GM23338 (cell line): Measurements from ENCODE around the gene NFYB. TPM values are rescaled to one million over a fixed set of nuclear protein-coding genes. Genes with fewer than 3 reads are reported as not detected.

Source experiments
- ATAC-seq: fragments of 200-7000 bp; cut with Tn5 transposase; 3 replicates; pipeline ENCODE4 v1.9.1; 2020
- DNase-seq: peaks from one replicate; pipeline ENCODE4 v3.0.0-alpha.2; 2015; ENCODE audit warnings: low spot score
- H2AFZ ChIP-seq: fragments of 200-600 bp; sonication (generic); 2 replicates; pipeline ENCODE4 v1.8.0; 2016; ENCODE audit warnings: antibody characterized with exemption, mild to moderate bottlenecking, moderate library complexity
- H3F3A ChIP-seq: fragments of 200-600 bp; sonication (generic); replicated peaks from 2 replicates; pipeline ENCODE4 v1.8.0; 2017; ENCODE audit warnings: antibody characterized with exemption, mixed run types, low read depth
- H3K27ac ChIP-seq: fragments of 200-600 bp; sonication (generic); 2 replicates; pipeline ENCODE4 v1.6.1; 2016; ENCODE audit warnings: low read depth
- H3K27me3 ChIP-seq: fragments of 200-600 bp; sonication (generic); 2 replicates; pipeline ENCODE4 v1.8.0; 2016; ENCODE audit warnings: mild to moderate bottlenecking, mixed run types, moderate library complexity; ENCODE audit not compliant: insufficient read depth
- H3K36me3 ChIP-seq: fragments of 200-600 bp; sonication (generic); 2 replicates; pipeline ENCODE4 v1.8.0; 2016; ENCODE audit warnings: mild to moderate bottlenecking; ENCODE audit not compliant: insufficient read depth
- H3K4me1 ChIP-seq: fragments of 200-600 bp; sonication (generic); 2 replicates; pipeline ENCODE4 v1.8.0; 2016; ENCODE audit warnings: mild to moderate bottlenecking, moderate library complexity; ENCODE audit not compliant: insufficient read depth
- H3K4me2 ChIP-seq: fragments of 200-600 bp; sonication (generic); 2 replicates; pipeline ENCODE4 v1.7.1; 2017; ENCODE audit warnings: mixed run types
- H3K4me3 ChIP-seq: fragments of 200-600 bp; sonication (generic); 2 replicates; pipeline ENCODE4 v1.6.1; 2016; ENCODE audit warnings: mixed run types
- H3K79me2 ChIP-seq: fragments of 200-600 bp; sonication (generic); replicated peaks from 2 replicates; pipeline ENCODE4 v1.8.0; 2017; ENCODE audit warnings: mild to moderate bottlenecking; ENCODE audit not compliant: insufficient read depth
- H3K9me2 ChIP-seq: fragments of 200-600 bp; sonication (generic); 2 replicates; pipeline ENCODE4 v1.8.0; 2017; ENCODE audit not compliant: insufficient read depth
- H4K20me1 ChIP-seq: fragments of 200-600 bp; sonication (generic); replicated peaks from 2 replicates; pipeline ENCODE4 v1.8.0; 2017; ENCODE audit warnings: mild to moderate bottlenecking; ENCODE audit not compliant: insufficient read depth
- H3K27ac Mint-ChIP-seq: 2 replicates; pipeline ENCODE4 v1.8.0; 2020; ENCODE audit warnings: inconsistent platforms, mild to moderate bottlenecking, moderate library complexity, mixed read lengths
- H3K27me3 Mint-ChIP-seq: 3 replicates; pipeline ENCODE4 v1.8.0; 2022; ENCODE audit warnings: low read depth, mild to moderate bottlenecking, moderate library complexity, mixed read lengths, inconsistent platforms; ENCODE audit not compliant: insufficient read depth, poor library complexity
- H3K36me3 Mint-ChIP-seq: 3 replicates; pipeline ENCODE4 v1.8.0; 2021; ENCODE audit warnings: low read depth, mild to moderate bottlenecking, inconsistent platforms, moderate library complexity, mixed read lengths
- H3K4me1 Mint-ChIP-seq: 3 replicates; pipeline ENCODE4 v1.8.0; 2020; ENCODE audit warnings: mild to moderate bottlenecking, inconsistent platforms, mixed read lengths
- H3K4me3 Mint-ChIP-seq: 3 replicates; pipeline ENCODE4 v1.8.0; 2021; ENCODE audit warnings: moderate library complexity, mild to moderate bottlenecking, inconsistent platforms, mixed read lengths
- H3K9me3 Mint-ChIP-seq: 3 replicates; pipeline ENCODE4 v1.8.0; 2020; ENCODE audit warnings: moderate library complexity, mild to moderate bottlenecking, inconsistent platforms, mixed read lengths
- CREB1 ChIP-seq: fragments of 250-450 bp; sonication (Bioruptor Pico); IDR thresholded peaks from 2 replicates; pipeline ENCODE4 v1.5.0; 2020; ENCODE audit warnings: low read depth, mild to moderate bottlenecking, moderate library complexity
- ETS1 ChIP-seq: IDR thresholded peaks from 2 replicates; pipeline ENCODE4 v1.6.1; 2016; ENCODE audit warnings: antibody characterized with exemption
- EZH2 ChIP-seq: fragments of 200-600 bp; sonication (generic); IDR thresholded peaks from one replicate; pipeline ENCODE4 v1.8.0; 2017; ENCODE audit warnings: antibody characterized with exemption, mild to moderate bottlenecking, low read depth; ENCODE audit not compliant: unreplicated experiment
- JUNB ChIP-seq: IDR thresholded peaks from one replicate; pipeline ENCODE4 v1.6.1; 2016; ENCODE audit warnings: antibody characterized with exemption; ENCODE audit not compliant: unreplicated experiment
- NANOG ChIP-seq: IDR thresholded peaks from 2 replicates; pipeline ENCODE4 v1.6.1; 2016; ENCODE audit warnings: antibody characterized with exemption, borderline replicate concordance
- STAT1 ChIP-seq: IDR thresholded peaks from one replicate; pipeline ENCODE4 v1.6.1; 2016; ENCODE audit warnings: antibody characterized with exemption; ENCODE audit not compliant: unreplicated experiment
- ZNF114 ChIP-seq: fragments of 250-450 bp; sonication (Bioruptor Pico); IDR thresholded peaks from 2 replicates; pipeline ENCODE4 v1.5.0; 2020; ENCODE audit warnings: mild to moderate bottlenecking, moderate library complexity
- ZNF331 ChIP-seq: fragments of 250-450 bp; sonication (Bioruptor Pico); IDR thresholded peaks from 2 replicates; pipeline ENCODE4 v1.5.0; 2020; ENCODE audit warnings: low read depth, mild to moderate bottlenecking, moderate library complexity
- polyA plus RNA-seq: library from polyadenylated mRNA; unstranded; fragments of >200 nt; fragmentation: Nextera tagmentation; extraction: Ambion mirVana; gene quantifications from 2 replicates; pipeline ENCODE4 v1.2.1, GENCODE V29; 2016
- total RNA-seq: library from RNA; depleted of rRNA; stranded (reverse); fragments of >200 nt; shearing (Covaris generic); gene quantifications from 2 replicates; pipeline ENCODE4 v1.2.3, GENCODE V29; 2014
- TF ChIP-seq, protein P1 (sequence below), 2 experiments: fragments of 200-600 bp in 1 of 2; sonication (generic) in 1 of 2; conservative IDR thresholded peaks; 2 replicates each; pipeline versions ENCODE4 v1.5.1 to v1.6.1; 2016 to 2017; ENCODE audit warnings: antibody characterized with exemption in 2 of 2, low read depth in 2 of 2, mild to moderate bottlenecking in 2 of 2, moderate library complexity in 1 of 2
- TF ChIP-seq, protein P2 (sequence below): fragments of 250-450 bp; sonication (Bioruptor Pico); IDR thresholded peaks from 2 replicates; pipeline ENCODE4 v1.5.0; 2020; ENCODE audit warnings: mild to moderate bottlenecking, moderate library complexity

Gene NFYB
- total and polyA plus RNA-seq, 2 experiments from 2014 or later = 32.7 to 67.2 TPM

GRCh38 chr12:104166465-104166864 lies 28.5 kb upstream of the NFYB start:
- no peak overlapping the region for H3K4me3 ChIP-seq
- no peaks in the 10 kb centered on the region for H3K36me3 Mint-ChIP-seq
- H3K27me3 Mint-ChIP-seq = no peaks in the 10 kb centered on the region
- H3K79me2 ChIP-seq = no peaks in the 10 kb centered on the region
- no peaks in the 10 kb centered on the region for H3K27me3 ChIP-seq
- no peaks in the 10 kb centered on the region; the same call in 2 of the 3 replicates for H3K9me3 Mint-ChIP-seq
- H3K4me1 ChIP-seq = peaks cover 8% of the 10 kb centered on the region; the same call in 1 of the 2 replicates
- H2AFZ ChIP-seq = no peak overlapping the region
- H3K36me3 ChIP-seq = no peaks in the 10 kb centered on the region
- no peaks in the 10 kb centered on the region for H4K20me1 ChIP-seq
- 0 out of 2 replicates have a peak, but pooled peaks cover 4% of the 10 kb centered on the region for H3K9me2 ChIP-seq
- H3F3A ChIP-seq = no peaks in the 10 kb centered on the region
- no peak for ATAC-seq
- TF ChIP-seq JUNB (no peak), ETS1 (no peak), ZNF114 (no peak), CREB1 (CRISPR knock-in tag) (no peak), STAT1 (no peak), ZNF331 (CRISPR knock-in tag) (no peak), NANOG (no peak)
- TF ChIP-seq, protein P1, sequence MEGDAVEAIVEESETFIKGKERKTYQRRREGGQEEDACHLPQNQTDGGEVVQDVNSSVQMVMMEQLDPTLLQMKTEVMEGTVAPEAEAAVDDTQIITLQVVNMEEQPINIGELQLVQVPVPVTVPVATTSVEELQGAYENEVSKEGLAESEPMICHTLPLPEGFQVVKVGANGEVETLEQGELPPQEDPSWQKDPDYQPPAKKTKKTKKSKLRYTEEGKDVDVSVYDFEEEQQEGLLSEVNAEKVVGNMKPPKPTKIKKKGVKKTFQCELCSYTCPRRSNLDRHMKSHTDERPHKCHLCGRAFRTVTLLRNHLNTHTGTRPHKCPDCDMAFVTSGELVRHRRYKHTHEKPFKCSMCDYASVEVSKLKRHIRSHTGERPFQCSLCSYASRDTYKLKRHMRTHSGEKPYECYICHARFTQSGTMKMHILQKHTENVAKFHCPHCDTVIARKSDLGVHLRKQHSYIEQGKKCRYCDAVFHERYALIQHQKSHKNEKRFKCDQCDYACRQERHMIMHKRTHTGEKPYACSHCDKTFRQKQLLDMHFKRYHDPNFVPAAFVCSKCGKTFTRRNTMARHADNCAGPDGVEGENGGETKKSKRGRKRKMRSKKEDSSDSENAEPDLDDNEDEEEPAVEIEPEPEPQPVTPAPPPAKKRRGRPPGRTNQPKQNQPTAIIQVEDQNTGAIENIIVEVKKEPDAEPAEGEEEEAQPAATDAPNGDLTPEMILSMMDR (conservative IDR thresholded peaks at IDR 0.05; ENCODE audit: low read depth in 2 of 2) = 0 out of 4 replicates have a peak, but pooled peaks of 1 of the 2 experiments have one; percentile 10
- H3K4me3 Mint-ChIP-seq = no peak overlapping the region
- no peak overlapping the region for H3K27ac Mint-ChIP-seq
- H3K27ac ChIP-seq = no peak overlapping the region
- peaks cover 2% of the 10 kb centered on the region; the same call in 1 of the 3 replicates for H3K4me1 Mint-ChIP-seq
- DNase-seq = no peak
- H3K4me2 ChIP-seq = no peak overlapping the region

GRCh38 chr12:104165801-104166200 lies 27.8 kb upstream of the NFYB start:
- Histone ChIP-seq H4K20me1 (no peaks in the 10 kb centered on the region), H3K79me2 (no peaks in the 10 kb centered on the region), H3K4me3 (no peak overlapping the region), H3K36me3 (no peaks in the 10 kb centered on the region), H3K27me3 (no peaks in the 10 kb centered on the region), H3K27ac (no peak overlapping the region), H3K9me2 (0 out of 2 replicates have a peak, but pooled peaks cover 4% of the 10 kb centered on the region), H3K4me2 (no peak overlapping the region), H2AFZ (no peak overlapping the region), H3K4me1 (peaks cover 8% of the 10 kb centered on the region; the same call in 1 of the 2 replicates), H3F3A (no peaks in the 10 kb centered on the region)
- Mint-ChIP-seq H3K4me1 (peaks cover 2% of the 10 kb centered on the region; the same call in 1 of the 3 replicates), H3K27me3 (no peaks in the 10 kb centered on the region), H3K4me3 (no peak overlapping the region), H3K36me3 (no peaks in the 10 kb centered on the region), H3K9me3 (no peaks in the 10 kb centered on the region; the same call in 2 of the 3 replicates), H3K27ac (no peak overlapping the region)
- ATAC-seq = no peak
- no peak for DNase-seq
- no peak for TF ChIP-seq CREB1 (CRISPR knock-in tag)
- TF ChIP-seq EZH2 = no peak
- TF ChIP-seq JUNB = no peak
- TF ChIP-seq NANOG = no peak
- TF ChIP-seq, protein P2, sequence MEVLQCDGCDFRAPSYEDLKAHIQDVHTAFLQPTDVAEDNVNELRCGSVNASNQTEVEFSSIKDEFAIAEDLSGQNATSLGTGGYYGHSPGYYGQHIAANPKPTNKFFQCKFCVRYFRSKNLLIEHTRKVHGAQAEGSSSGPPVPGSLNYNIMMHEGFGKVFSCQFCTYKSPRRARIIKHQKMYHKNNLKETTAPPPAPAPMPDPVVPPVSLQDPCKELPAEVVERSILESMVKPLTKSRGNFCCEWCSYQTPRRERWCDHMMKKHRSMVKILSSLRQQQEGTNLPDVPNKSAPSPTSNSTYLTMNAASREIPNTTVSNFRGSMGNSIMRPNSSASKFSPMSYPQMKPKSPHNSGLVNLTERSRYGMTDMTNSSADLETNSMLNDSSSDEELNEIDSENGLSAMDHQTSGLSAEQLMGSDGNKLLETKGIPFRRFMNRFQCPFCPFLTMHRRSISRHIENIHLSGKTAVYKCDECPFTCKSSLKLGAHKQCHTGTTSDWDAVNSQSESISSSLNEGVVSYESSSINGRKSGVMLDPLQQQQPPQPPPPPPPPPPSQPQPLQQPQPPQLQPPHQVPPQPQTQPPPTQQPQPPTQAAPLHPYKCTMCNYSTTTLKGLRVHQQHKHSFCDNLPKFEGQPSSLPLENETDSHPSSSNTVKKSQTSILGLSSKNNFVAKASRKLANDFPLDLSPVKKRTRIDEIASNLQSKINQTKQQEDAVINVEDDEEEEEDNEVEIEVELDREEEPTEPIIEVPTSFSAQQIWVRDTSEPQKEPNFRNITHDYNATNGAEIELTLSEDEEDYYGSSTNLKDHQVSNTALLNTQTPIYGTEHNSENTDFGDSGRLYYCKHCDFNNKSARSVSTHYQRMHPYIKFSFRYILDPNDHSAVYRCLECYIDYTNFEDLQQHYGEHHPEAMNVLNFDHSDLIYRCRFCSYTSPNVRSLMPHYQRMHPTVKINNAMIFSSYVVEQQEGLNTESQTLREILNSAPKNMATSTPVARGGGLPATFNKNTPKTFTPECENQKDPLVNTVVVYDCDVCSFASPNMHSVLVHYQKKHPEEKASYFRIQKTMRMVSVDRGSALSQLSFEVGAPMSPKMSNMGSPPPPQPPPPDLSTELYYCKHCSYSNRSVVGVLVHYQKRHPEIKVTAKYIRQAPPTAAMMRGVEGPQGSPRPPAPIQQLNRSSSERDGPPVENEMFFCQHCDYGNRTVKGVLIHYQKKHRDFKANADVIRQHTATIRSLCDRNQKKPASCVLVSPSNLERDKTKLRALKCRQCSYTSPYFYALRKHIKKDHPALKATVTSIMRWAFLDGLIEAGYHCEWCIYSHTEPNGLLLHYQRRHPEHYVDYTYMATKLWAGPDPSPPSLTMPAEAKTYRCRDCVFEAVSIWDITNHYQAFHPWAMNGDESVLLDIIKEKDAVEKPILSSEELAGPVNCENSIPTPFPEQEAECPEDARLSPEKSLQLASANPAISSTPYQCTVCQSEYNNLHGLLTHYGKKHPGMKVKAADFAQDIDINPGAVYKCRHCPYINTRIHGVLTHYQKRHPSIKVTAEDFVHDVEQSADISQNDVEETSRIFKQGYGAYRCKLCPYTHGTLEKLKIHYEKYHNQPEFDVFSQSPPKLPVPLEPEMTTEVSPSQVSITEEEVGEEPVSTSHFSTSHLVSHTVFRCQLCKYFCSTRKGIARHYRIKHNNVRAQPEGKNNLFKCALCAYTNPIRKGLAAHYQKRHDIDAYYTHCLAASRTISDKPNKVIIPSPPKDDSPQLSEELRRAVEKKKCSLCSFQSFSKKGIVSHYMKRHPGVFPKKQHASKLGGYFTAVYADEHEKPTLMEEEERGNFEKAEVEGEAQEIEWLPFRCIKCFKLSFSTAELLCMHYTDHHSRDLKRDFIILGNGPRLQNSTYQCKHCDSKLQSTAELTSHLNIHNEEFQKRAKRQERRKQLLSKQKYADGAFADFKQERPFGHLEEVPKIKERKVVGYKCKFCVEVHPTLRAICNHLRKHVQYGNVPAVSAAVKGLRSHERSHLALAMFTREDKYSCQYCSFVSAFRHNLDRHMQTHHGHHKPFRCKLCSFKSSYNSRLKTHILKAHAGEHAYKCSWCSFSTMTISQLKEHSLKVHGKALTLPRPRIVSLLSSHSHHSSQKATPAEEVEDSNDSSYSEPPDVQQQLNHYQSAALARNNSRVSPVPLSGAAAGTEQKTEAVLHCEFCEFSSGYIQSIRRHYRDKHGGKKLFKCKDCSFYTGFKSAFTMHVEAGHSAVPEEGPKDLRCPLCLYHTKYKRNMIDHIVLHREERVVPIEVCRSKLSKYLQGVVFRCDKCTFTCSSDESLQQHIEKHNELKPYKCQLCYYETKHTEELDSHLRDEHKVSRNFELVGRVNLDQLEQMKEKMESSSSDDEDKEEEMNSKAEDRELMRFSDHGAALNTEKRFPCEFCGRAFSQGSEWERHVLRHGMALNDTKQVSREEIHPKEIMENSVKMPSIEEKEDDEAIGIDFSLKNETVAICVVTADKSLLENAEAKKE (CRISPR knock-in tag) = no peak
